Ishikawa (cell line): ENCODE measurements around the gene DMKN.

Source experiments
- CEBPB ChIP-seq: IDR thresholded peaks from 2 replicates; pipeline ENCODE4 v1.6.1; 2012
- CREB1 ChIP-seq: IDR thresholded peaks from 2 replicates; pipeline ENCODE4 v1.6.1; 2012; ENCODE audit warnings: low read depth
- EGR1 ChIP-seq: IDR thresholded peaks from 2 replicates; pipeline ENCODE4 v1.6.1; 2012
- EP300 ChIP-seq: IDR thresholded peaks from 2 replicates; pipeline ENCODE4 v1.6.1; 2012; ENCODE audit warnings: borderline replicate concordance
- FOXM1 ChIP-seq: IDR thresholded peaks from 2 replicates; pipeline ENCODE4 v1.6.1; 2012; ENCODE audit warnings: low read depth, borderline replicate concordance
- MAX ChIP-seq: IDR thresholded peaks from 2 replicates; pipeline ENCODE4 v1.6.1; 2012
- NFIC ChIP-seq: IDR thresholded peaks from 2 replicates; pipeline ENCODE4 v1.6.1; 2012
- RAD21 ChIP-seq: IDR thresholded peaks from 2 replicates; pipeline ENCODE4 v1.6.1; 2012; ENCODE audit warnings: low read depth
- REST ChIP-seq: IDR thresholded peaks from 2 replicates; pipeline ENCODE4 v1.6.1; 2012; ENCODE audit warnings: low read depth, mild to moderate bottlenecking
- TAF1 ChIP-seq: IDR thresholded peaks from 2 replicates; pipeline ENCODE4 v1.6.1; 2012; ENCODE audit warnings: low read depth, mild to moderate bottlenecking
- TCF12 ChIP-seq: IDR thresholded peaks from 2 replicates; pipeline ENCODE4 v1.6.1; 2012; ENCODE audit warnings: low read depth
- TEAD4 ChIP-seq: IDR thresholded peaks from 2 replicates; pipeline ENCODE4 v1.6.1; 2012
- YY1 ChIP-seq: IDR thresholded peaks from 2 replicates; pipeline ENCODE4 v1.6.1; 2012; ENCODE audit warnings: low read depth
- ZBTB7A ChIP-seq: IDR thresholded peaks from 2 replicates; pipeline ENCODE4 v1.6.1; 2012; ENCODE audit warnings: low read depth
- TF ChIP-seq, protein P1 (sequence below): IDR thresholded peaks from 2 replicates; pipeline ENCODE4 v1.6.1; 2012

DMKN gene

GRCh38 chr19:35498220-35498619 is 15.2 kb downstream of the DMKN start:
- TF ChIP-seq MAX (no peak), REST (no peak), EP300 (no peak), CREB1 (no peak), FOXM1 (no peak), RAD21 (no peak), TCF12 (no peak)
- TF ChIP-seq, protein P1, sequence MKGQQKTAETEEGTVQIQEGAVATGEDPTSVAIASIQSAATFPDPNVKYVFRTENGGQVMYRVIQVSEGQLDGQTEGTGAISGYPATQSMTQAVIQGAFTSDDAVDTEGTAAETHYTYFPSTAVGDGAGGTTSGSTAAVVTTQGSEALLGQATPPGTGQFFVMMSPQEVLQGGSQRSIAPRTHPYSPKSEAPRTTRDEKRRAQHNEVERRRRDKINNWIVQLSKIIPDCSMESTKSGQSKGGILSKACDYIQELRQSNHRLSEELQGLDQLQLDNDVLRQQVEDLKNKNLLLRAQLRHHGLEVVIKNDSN: no peak

DNA sequence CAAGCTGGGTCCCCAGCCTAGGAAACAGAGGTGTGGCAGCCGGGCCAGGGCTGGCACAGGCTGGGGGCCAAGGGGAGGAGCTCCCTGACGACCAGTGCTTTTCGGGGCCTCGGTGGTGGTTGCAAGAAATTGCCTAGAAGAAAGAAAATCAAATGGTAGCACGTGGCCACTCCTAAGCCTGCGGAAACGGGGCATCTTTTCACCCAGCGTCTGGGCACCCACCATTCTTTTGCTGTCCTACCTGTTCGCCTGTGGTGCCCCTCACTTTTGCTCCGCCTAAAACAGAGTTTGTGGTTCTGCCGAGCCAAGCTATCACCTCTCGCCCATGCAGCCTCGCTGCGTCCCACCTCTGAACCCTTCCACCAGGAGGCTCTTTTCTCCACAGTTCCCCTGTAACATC is 16.0 kb downstream of the DMKN start:
- no peak for TF ChIP-seq NFIC
- TF ChIP-seq RAD21: no peak
- TF ChIP-seq FOXM1: no peak
- TF ChIP-seq, protein P1: no peak

- TF ChIP-seq EGR1 (peak; percentile 57; the same call in 1 of the 2 replicates), TEAD4 (no peak), RAD21 (peak; percentile 68), REST (peak; percentile 30; the same call in 1 of the 2 replicates)
Measured at GRCh38 chr19:35495107-35496064, 18.1 kb downstream of the DMKN start.

GRCh38 chr19:35493971-35494370 is 19.5 kb downstream of the DMKN start:
- TF ChIP-seq TEAD4: no peak
- TF ChIP-seq RAD21: no peak
- TF ChIP-seq YY1: no peak
- no peak for TF ChIP-seq TAF1
- no peak for TF ChIP-seq CEBPB
- TF ChIP-seq ZBTB7A: no peak
- TF ChIP-seq, protein P1: no peak
- TF ChIP-seq TCF12: no peak
- no peak for TF ChIP-seq FOXM1
- no peak for TF ChIP-seq NFIC
- TF ChIP-seq CREB1: no peak
- TF ChIP-seq REST: no peak
- no peak for TF ChIP-seq EP300
- no peak for TF ChIP-seq EGR1
- no peak for TF ChIP-seq MAX
